ENCODE results near the gene RACGAP1. TPM values are rescaled to one million over a fixed set of nuclear protein-coding genes. Genes with fewer than 3 reads are reported as not detected.
"Not testable (repeated sequence)": the region's sequence is repeated elsewhere in the genome, so short reads cannot be mapped to it uniquely, and the experiment has no call there.

Gene RACGAP1
- total RNA-seq, 2 experiments from 2014 or later: 145 to 152 TPM

DNA sequence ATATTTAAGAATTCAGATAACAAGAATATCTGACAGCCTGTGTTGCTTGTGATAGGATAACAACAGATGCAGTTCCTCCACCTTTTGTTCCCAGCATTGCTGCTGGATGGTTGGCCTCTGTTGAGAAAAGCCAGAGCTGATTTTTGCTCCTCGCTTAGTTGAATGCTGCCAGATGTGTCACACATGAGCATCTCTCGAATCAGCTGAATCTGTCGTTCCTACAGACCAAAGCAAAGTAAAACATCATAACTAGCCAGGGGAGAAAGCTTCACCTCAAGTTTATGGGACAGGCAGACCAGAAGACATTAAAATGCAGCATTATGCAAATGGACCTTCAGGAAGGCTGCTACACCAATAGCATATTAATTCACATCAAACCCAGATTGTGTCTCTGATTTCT is 20.1 kb downstream of the RACGAP1 start:
- Mint-ChIP-seq H3K4me1 (ENCODE audit: low read depth) (peaks cover 11% of the 10 kb centered on the region), H3K9me3 (no peaks in the 10 kb centered on the region), H3K27me3 (no peaks in the 10 kb centered on the region), H3K4me3 (no peak overlapping the region), H3K27ac (no peak overlapping the region), H3K36me3 (peaks cover 38% of the 10 kb centered on the region)
- ChIA-PET CTCF (interaction anchor here (0.7 to 2.4 kb wide), 5 partner anchors 34 to 65 kb away, joined by 3 to 12 read pairs (median 6); no protein-coding TSS in a partner anchor), POLR2A (no interaction called here)
- intact Hi-C loops (cut with micrococcal nuclease): no loop called here
- DNase-seq: no peak

DNA sequence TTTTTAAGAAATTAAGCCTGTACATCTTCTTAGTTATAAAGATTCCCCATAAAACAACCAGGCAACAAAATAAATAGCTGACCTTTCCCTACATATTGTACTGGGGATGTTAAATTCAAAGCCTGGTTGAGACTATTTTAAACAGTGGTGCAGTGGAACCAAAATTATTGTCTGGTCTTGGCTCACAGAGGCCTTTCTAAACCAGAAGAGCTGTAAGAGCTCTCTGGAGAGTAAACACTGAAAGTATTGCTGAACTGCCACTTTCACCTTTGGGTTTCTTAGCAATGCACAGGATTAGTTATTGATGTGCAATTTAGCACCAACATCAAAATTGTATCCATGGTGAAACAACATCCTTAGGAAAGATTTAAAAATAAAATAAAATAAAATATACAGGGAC is 20.6 kb downstream of the RACGAP1 start:
- ChIA-PET CTCF (interaction anchor here (0.7 to 2.2 kb wide), 2 partner anchors 37 to 40 kb away, joined by 3 to 10 read pairs; no protein-coding TSS in a partner anchor), POLR2A (no interaction called here)
- H3K9me3 Mint-ChIP-seq: no peaks in the 10 kb centered on the region
- intact Hi-C loops (cut with micrococcal nuclease): no loop called here
- no peaks in the 10 kb centered on the region for H3K27me3 Mint-ChIP-seq
- H3K4me1 Mint-ChIP-seq (ENCODE audit: low read depth): peaks cover 11% of the 10 kb centered on the region
- no peak overlapping the region for H3K27ac Mint-ChIP-seq
- no peak for DNase-seq
- peaks cover 37% of the 10 kb centered on the region for H3K36me3 Mint-ChIP-seq
- H3K4me3 Mint-ChIP-seq: no peak overlapping the region

- ChIA-PET POLR2A (interaction anchor here (0.8 kb wide), 1 partner anchor 22 kb away, joined by 3 read pairs; the partner anchor contains the start of gene RACGAP1), CTCF (interaction anchor here (2.2 kb wide), 1 partner anchor 36 kb away, joined by 10 read pairs; no protein-coding TSS in a partner anchor)
- Mint-ChIP-seq H3K4me1 (ENCODE audit: low read depth) (peaks cover 11% of the 10 kb centered on the region), H3K9me3 (no peaks in the 10 kb centered on the region), H3K4me3 (no peak overlapping the region), H3K27me3 (no peaks in the 10 kb centered on the region), H3K36me3 (peaks cover 43% of the 10 kb centered on the region), H3K27ac (no peak overlapping the region)
- no peak for DNase-seq
- intact Hi-C loops (cut with micrococcal nuclease): no loop called here
Observed at GRCh38 chr12:50003595-50003994, 21.7 kb downstream of the RACGAP1 start.

DNA sequence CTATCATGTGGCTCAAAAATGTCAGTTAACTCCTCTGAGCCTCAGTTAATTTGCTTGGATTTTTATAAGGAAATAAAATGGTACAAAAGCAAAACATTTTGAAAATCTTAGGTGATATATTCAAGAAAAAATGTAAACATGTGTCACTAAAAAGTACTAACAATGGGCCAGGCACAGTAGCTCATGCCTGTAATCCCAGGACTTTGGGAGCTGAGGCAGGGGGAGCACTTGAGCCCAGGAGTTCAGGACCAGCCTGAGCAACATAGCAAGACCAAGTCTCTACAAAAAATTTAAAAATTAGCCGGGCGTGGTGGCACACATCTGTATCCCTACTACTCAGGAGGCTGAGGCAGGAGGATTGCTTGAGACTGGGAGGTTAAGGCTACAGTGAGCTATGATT is 26.8 kb downstream of the RACGAP1 start:
- Mint-ChIP-seq H3K27me3 (no peaks in the 10 kb centered on the region), H3K4me3 (no peak overlapping the region), H3K4me1 (ENCODE audit: low read depth) (no peaks in the 10 kb centered on the region), H3K9me3 (no peaks in the 10 kb centered on the region), H3K27ac (no peak overlapping the region), H3K36me3 (peaks cover 50% of the 10 kb centered on the region)
- DNase-seq: no peak
- POLR2A ChIA-PET: no interaction called here
- CTCF ChIA-PET: interaction anchor here (1.3 kb wide), 1 partner anchor 31 kb away, joined by 5 read pairs; no protein-coding TSS in a partner anchor
- intact Hi-C loops (cut with micrococcal nuclease): no loop called here

DNA sequence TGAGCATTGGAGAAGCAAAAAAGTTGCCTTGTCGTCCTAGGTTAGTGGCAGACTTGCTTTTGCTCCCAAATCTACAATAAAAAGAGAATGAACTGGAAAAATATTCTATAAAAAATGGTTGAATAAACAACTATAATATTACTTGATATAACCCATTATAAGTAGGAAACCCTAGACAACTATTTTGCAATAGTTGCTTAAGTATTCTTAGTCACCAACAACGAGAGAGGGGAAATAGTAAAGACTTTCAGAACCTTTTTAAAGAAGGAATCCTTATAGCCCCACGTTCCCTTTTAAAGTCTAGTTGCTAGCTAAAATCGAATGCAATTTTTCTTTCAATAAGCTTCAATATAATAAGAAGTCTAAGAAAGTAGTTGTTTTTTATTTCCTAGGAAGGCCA is 35.0 kb downstream of the RACGAP1 start:
- Mint-ChIP-seq H3K27ac (no peak overlapping the region), H3K4me1 (ENCODE audit: low read depth) (peaks cover 4% of the 10 kb centered on the region), H3K36me3 (peaks cover 57% of the 10 kb centered on the region), H3K9me3 (no peaks in the 10 kb centered on the region), H3K27me3 (no peaks in the 10 kb centered on the region), H3K4me3 (no peak overlapping the region)
- POLR2A ChIA-PET: no interaction called here
- no peak for DNase-seq
- intact Hi-C loops (cut with micrococcal nuclease): no loop called here
- CTCF ChIA-PET: interaction anchor here (0.8 to 2.9 kb wide), 4 partner anchors 23 to 124 kb away, joined by 3 to 16 read pairs (median 3); no protein-coding TSS in a partner anchor

DNA sequence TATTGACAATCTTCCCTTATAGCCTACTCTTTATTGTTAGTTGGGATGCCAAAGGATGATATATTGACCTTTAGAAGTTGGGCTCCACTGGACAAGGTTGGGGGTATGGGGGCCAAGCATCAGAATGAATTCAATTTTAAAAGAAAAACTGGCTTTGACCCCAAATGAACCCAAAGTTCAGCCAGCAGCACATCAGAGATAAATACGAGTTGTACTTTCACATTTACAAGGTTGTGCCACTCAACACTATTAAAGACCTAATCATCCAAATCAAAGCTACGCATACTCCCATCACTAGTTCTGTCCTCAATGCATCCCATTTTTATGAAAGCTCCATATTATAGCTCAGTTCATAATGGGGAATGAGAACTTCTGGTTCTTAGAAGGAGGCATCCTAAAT is 35.9 kb downstream of the RACGAP1 start:
- intact Hi-C loops (cut with micrococcal nuclease); H3K27me3 Mint-ChIP-seq; POLR2A ChIA-PET; H3K4me1 Mint-ChIP-seq (ENCODE audit: low read depth); H3K27ac Mint-ChIP-seq; DNase-seq; H3K9me3 Mint-ChIP-seq; H3K4me3 Mint-ChIP-seq: not testable (repeated sequence)
- H3K36me3 Mint-ChIP-seq: peaks cover 50% of the 10 kb centered on the region
- CTCF ChIA-PET: interaction anchor here (0.6 to 2.9 kb wide), 2 partner anchors 23 to 228 kb away, joined by 4 to 16 read pairs; no protein-coding TSS in a partner anchor

DNA sequence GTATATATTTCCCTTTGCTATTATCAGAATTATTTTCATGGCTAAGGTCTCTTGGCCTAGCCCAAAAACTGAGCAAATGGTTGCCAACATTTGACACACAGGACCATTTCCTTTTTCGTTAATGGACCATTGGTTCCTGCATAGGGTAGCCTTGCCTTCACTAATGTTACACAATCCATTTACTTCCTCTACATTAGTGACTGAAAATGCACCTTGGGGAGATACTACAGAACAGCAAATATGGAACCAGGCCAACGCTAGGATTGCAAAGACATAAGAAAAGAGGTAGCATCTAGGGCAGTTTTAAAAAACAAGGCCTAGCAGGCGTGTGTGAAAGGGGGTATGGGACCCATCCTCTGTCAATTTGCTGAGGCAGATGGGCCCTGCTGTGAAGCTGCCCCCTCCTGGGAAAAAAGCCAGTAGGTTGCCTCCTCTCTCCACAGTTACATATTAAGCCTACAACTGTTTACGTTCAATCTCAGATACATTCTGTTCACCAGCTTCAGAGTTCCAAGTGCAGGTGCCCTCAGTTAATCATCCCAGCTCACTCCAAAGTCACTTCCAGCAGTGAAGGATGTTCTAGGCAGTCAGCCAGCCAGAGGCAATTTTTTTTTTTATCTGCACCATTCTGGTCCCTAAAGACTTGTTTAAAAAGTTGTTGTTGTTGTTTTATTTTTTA is 37.5 kb downstream of the RACGAP1 start:
- ChIA-PET CTCF (interaction anchor here (12.9 kb wide), 1 partner anchor 20 kb away, joined by 107 read pairs; no protein-coding TSS in a partner anchor), POLR2A (no interaction called here)
- Mint-ChIP-seq H3K27me3 (no peaks in the 10 kb centered on the region), H3K27ac (no peak overlapping the region), H3K36me3 (peaks cover 39% of the 10 kb centered on the region), H3K9me3 (no peaks in the 10 kb centered on the region), H3K4me3 (no peak overlapping the region), H3K4me1 (ENCODE audit: low read depth) (peaks cover 4% of the 10 kb centered on the region)
- DNase-seq: no peak
- intact Hi-C loops (cut with micrococcal nuclease): no loop called here

GRCh38 chr12:49986476-49986875 is 38.8 kb downstream of the RACGAP1 start:
- CTCF ChIA-PET: interaction anchor here (1.2 to 12.9 kb wide), 4 partner anchors 19 to 70 kb away, joined by 3 to 107 read pairs (median 4); no protein-coding TSS in a partner anchor
- intact Hi-C loops (cut with micrococcal nuclease); H3K27me3 Mint-ChIP-seq; POLR2A ChIA-PET; H3K4me1 Mint-ChIP-seq (ENCODE audit: low read depth); H3K27ac Mint-ChIP-seq; H3K9me3 Mint-ChIP-seq; DNase-seq; H3K4me3 Mint-ChIP-seq: not testable (repeated sequence)
- peaks cover 26% of the 10 kb centered on the region for H3K36me3 Mint-ChIP-seq

- Mint-ChIP-seq H3K4me3 (no peak overlapping the region), H3K4me1 (ENCODE audit: low read depth) (peaks cover 4% of the 10 kb centered on the region), H3K27me3 (no peaks in the 10 kb centered on the region), H3K9me3 (no peaks in the 10 kb centered on the region), H3K36me3 (peaks cover 25% of the 10 kb centered on the region), H3K27ac (no peak overlapping the region)
- DNase-seq: no peak
- CTCF ChIA-PET: interaction anchor here (1.2 to 12.9 kb wide), 4 partner anchors 18 to 70 kb away, joined by 3 to 107 read pairs (median 4); no protein-coding TSS in a partner anchor
- intact Hi-C loops (cut with micrococcal nuclease): no loop called here
- POLR2A ChIA-PET: no interaction called here
Observed at GRCh38 chr12:49985981-49986380, 39.3 kb downstream of the RACGAP1 start.

DNA sequence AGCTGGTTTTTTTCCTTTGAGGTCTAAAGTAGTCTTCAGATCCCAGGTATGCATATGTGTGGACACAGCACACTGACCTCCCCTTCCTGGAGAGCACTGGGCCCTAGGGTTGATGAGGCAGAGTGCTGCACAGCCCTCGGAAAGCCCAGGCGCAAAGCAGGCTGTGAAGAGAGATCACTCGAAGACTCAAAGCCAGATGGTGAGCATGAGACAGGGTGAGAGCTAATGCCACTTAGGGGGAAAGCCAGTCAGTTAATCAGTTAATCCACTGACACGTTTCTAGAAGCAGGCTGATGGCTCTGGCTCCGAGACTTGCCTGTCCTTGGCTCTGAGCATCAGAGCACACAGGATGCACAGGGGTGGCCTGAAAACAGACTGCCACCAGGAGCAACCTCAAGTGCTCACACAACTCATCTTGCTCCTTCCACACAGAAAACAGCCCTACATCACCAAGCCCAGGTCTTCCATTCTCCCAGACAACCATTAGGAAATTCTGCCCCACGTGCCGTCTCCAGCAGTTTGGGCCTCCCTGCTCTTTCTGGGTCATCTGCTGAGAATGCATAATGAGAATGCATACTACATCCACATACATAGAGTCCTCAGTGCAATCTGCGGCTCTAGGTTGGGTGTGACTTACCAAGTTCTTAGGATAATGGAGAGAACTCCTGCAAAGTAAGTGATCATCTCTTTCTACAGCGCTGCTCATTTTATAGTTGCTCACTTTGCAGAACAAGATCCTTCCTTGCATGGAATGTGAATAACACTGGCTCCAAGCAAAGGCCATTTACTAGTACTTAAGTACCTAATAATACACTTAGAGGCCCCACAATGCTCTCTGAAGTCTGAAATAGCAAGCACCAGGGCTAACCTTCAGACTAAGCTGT is 40.6 kb downstream of the RACGAP1 start:
- intact Hi-C loops (cut with micrococcal nuclease): no loop called here
- no peak overlapping the region for H3K4me3 Mint-ChIP-seq
- no peaks in the 10 kb centered on the region for H3K9me3 Mint-ChIP-seq
- DNase-seq: no peak
- H3K27me3 Mint-ChIP-seq: no peaks in the 10 kb centered on the region
- H3K36me3 Mint-ChIP-seq: peaks cover 15% of the 10 kb centered on the region
- no peak overlapping the region for H3K27ac Mint-ChIP-seq
- ChIA-PET CTCF (interaction anchor here (0.9 to 12.9 kb wide), 5 partner anchors 17 to 85 kb away, joined by 3 to 107 read pairs (median 4); no protein-coding TSS in a partner anchor), POLR2A (no interaction called here)
- peaks cover 4% of the 10 kb centered on the region for H3K4me1 Mint-ChIP-seq (ENCODE audit: low read depth)

DNA sequence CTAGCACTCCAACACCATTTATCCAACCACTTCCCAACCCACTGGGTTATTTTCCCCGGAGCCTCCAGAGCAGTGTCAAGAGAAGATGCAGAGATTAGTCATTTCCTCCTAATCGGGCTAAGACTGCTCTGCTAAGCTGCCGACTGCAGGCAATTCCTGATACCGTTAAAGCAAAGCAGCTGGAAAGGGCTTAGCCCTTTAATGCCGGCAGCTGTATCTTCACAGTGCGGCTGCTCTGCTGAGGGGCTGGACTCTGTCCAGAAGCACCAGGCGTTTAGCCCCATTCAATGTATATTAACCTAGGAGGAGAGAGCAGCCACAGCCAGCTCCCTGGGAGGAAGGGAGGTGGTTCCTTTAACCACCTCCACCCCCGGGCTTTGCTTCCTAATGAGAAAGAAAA is 41.4 kb downstream of the RACGAP1 start:
- intact Hi-C loops (cut with micrococcal nuclease): no loop called here
- DNase-seq: no peak
- no peaks in the 10 kb centered on the region for H3K27me3 Mint-ChIP-seq
- H3K4me1 Mint-ChIP-seq (ENCODE audit: low read depth): peaks cover 4% of the 10 kb centered on the region
- no peak overlapping the region for H3K27ac Mint-ChIP-seq
- H3K9me3 Mint-ChIP-seq: no peaks in the 10 kb centered on the region
- no peak overlapping the region for H3K4me3 Mint-ChIP-seq
- ChIA-PET POLR2A (interaction anchor here (0.6 kb wide), 1 partner anchor 427 kb away, joined by 4 read pairs; no protein-coding TSS in a partner anchor), CTCF (interaction anchor here (0.9 to 12.9 kb wide), 6 partner anchors 16 to 86 kb away, joined by 3 to 107 read pairs (median 4); no protein-coding TSS in a partner anchor)
- peaks cover 9% of the 10 kb centered on the region for H3K36me3 Mint-ChIP-seq
